Esophagus muscularis mucosa (tissue), 4 donors: Measurements from ENCODE around the gene PICK1. TPM values are rescaled to one million over a fixed set of nuclear protein-coding genes. Genes with fewer than 3 reads are reported as not detected.

Source experiments
- DNase-seq: peaks from one replicate; pipeline ENCODE4 v3.0.0-alpha.2; 2017; ENCODE audit errors: extremely low spot score
- H3K27ac ChIP-seq, 4 donors: fragments of 200-600 bp; sonication (generic); replicated peaks in 1 of 4; 1 replicate in 3 of 4; 2 replicates in 1 of 4; pipeline ENCODE4 v1.5.1; 2016 to 2019; ENCODE audit warnings: mild to moderate bottlenecking in 1 of 4
- H3K27me3 ChIP-seq, 4 donors: fragments of 200-600 bp; sonication (generic); one replicate each; pipeline versions ENCODE4 v1.5.1 to v1.6.0; 2016 to 2019
- H3K36me3 ChIP-seq, 4 donors: fragments of 200-600 bp; sonication (generic); one replicate each; pipeline ENCODE4 v1.5.1; 2016 to 2019
- H3K4me1 ChIP-seq, 4 donors: fragments of 200-600 bp; sonication (generic); one replicate each; pipeline ENCODE4 v1.5.1; 2016 to 2019
- H3K4me3 ChIP-seq, 4 donors: fragments of 200-600 bp; sonication (generic); 1 replicate in 2 of 4; 2 replicates in 2 of 4; pipeline ENCODE4 v1.5.1; 2016 to 2019; ENCODE audit warnings: mild to moderate bottlenecking in 4 of 4, moderate library complexity in 1 of 4
- H3K9me3 ChIP-seq, 4 donors: fragments of 200-600 bp; sonication (generic); 1 replicate in 3 of 4; 2 replicates in 1 of 4; pipeline ENCODE4 v1.5.1; 2016 to 2019
- CTCF ChIP-seq, 3 experiments: fragments of 200-600 bp in 2 of 3; fragments of 450-650 bp in 1 of 3; sonication (generic) in 2 of 3; IDR thresholded peaks; one replicate each; pipeline ENCODE4 v1.5.1; 2017 to 2019; ENCODE audit warnings: antibody characterized with exemption in 3 of 3, mild to moderate bottlenecking in 2 of 3, moderate library complexity in 1 of 3
- EP300 ChIP-seq: sonication (generic); formaldehyde crosslinking; IDR thresholded peaks from one replicate; pipeline ENCODE4 v1.6.1; 2017; ENCODE audit warnings: antibody characterized with exemption
- POLR2A ChIP-seq: fragments of 450-650 bp; IDR thresholded peaks from one replicate; pipeline ENCODE4 v1.6.1; 2017; ENCODE audit warnings: antibody characterized with exemption, moderate library complexity, mild to moderate bottlenecking, low read depth
- POLR2AphosphoS5 ChIP-seq, 2 donors: sonication (generic); formaldehyde crosslinking; IDR thresholded peaks; one replicate each; pipeline ENCODE4 v1.6.1; 2017; ENCODE audit warnings: antibody characterized with exemption in 2 of 2
- WGBS: methylation state at CpG from one replicate; pipeline ENCODE4 v1.1.5; 2018; 5-methylcytosine and 5-hydroxymethylcytosine counted together
- intact Hi-C: fragments of 100-400 bp; cut with DNase I; formaldehyde crosslinking; loops from one replicate; pipeline ENCODE4 v1.15.1; 2023
- total RNA-seq, 4 donors: library from RNA; depleted of rRNA; stranded (reverse); fragments of >200 nt; gene quantifications; one replicate each; pipeline versions ENCODE4 v1.1.0 to v1.2.1, GENCODE V29; 2016

Gene PICK1
- total RNA-seq, 4 donors from 2014 or later = 23.3 to 36.1 (median 31.1) TPM

GRCh38 chr22:38068641-38069371 lies 11.6 kb downstream of the PICK1 start:
- Histone ChIP-seq H3K4me1 (peaks cover 26 to 42% (median 28%) of the 10 kb centered on the region in 4 donors), H3K4me3 (peak overlapping the region in 1 of 4 donors; percentile 18), H3K27me3 (no peaks in the 10 kb centered on the region), H3K36me3 (peaks cover 50 to 94% (median 75%) of the 10 kb centered on the region in 4 donors), H3K27ac (peak overlapping the region; percentile 77 to 88 (median 86)), H3K9me3 (no peaks in the 10 kb centered on the region)
- no peak for TF ChIP-seq CTCF (IDR thresholded peaks at IDR 0.05)
- TF ChIP-seq POLR2AphosphoS5 (IDR thresholded peaks at IDR 0.05) = no peak
- TF ChIP-seq EP300 = no peak
- no peak for TF ChIP-seq POLR2A
- WGBS = 85% methylated on average over 5 of the region's 13 CpGs
- no peak for DNase-seq
- intact Hi-C loops = loop anchor here (5.0 kb wide), 1 partner anchor 38 kb away; no protein-coding TSS in a partner anchor

- Histone ChIP-seq H3K4me1 (peaks cover 26 to 42% (median 28%) of the 10 kb centered on the region in 4 donors), H3K27ac (peak overlapping the region; percentile 77 to 88 (median 86)), H3K4me3 (peak overlapping the region in 1 of 4 donors; percentile 18), H3K36me3 (peaks cover 45 to 98% (median 76%) of the 10 kb centered on the region in 4 donors), H3K27me3 (no peaks in the 10 kb centered on the region), H3K9me3 (no peaks in the 10 kb centered on the region)
- TF ChIP-seq POLR2AphosphoS5 (IDR thresholded peaks at IDR 0.05) (peak; percentile 68 to 75), POLR2A (no peak), EP300 (no peak), CTCF (IDR thresholded peaks at IDR 0.05) (peak; percentile 65 to 78 (median 68))
- DNase-seq = no peak
- WGBS = 60% methylated on average over 19 of the region's 21 CpGs
- intact Hi-C loops = loop anchor here (5.0 kb wide), 1 partner anchor 38 kb away; no protein-coding TSS in a partner anchor
These were observed 12.4 kb downstream of the PICK1 start for GRCh38 chr22:38069372-38070249.

- intact Hi-C loops = no loop called here
- WGBS = 91% methylated on average over 10 of the region's 11 CpGs
- peaks cover 26 to 42% (median 28%) of the 10 kb centered on the region in 4 donors for H3K4me1 ChIP-seq
- no peak for DNase-seq
- no peaks in the 10 kb centered on the region for H3K27me3 ChIP-seq
- TF ChIP-seq POLR2AphosphoS5 (IDR thresholded peaks at IDR 0.05) = no peak
- TF ChIP-seq CTCF (IDR thresholded peaks at IDR 0.05) = no peak
- TF ChIP-seq EP300 = no peak
- no peak for TF ChIP-seq POLR2A
- no peaks in the 10 kb centered on the region for H3K9me3 ChIP-seq
- peak overlapping the region; percentile 77 to 88 (median 86) for H3K27ac ChIP-seq
- no peak overlapping the region for H3K4me3 ChIP-seq
- peaks cover 37 to 98% (median 76%) of the 10 kb centered on the region in 4 donors for H3K36me3 ChIP-seq
These were observed 13.2 kb downstream of the PICK1 start for GRCh38 chr22:38070250-38070921.

GRCh38 chr22:38071421-38072321 lies 14.5 kb downstream of the PICK1 start:
- Histone ChIP-seq H3K36me3 (peaks cover 24 to 95% (median 67%) of the 10 kb centered on the region in 4 donors), H3K4me1 (peaks cover 26 to 39% (median 28%) of the 10 kb centered on the region in 4 donors), H3K9me3 (no peaks in the 10 kb centered on the region), H3K4me3 (no peak overlapping the region), H3K27me3 (no peaks in the 10 kb centered on the region), H3K27ac (no peak overlapping the region)
- 89% methylated on average over 21 of the region's 22 CpGs for WGBS
- TF ChIP-seq POLR2A (no peak), POLR2AphosphoS5 (IDR thresholded peaks at IDR 0.05) (no peak), EP300 (no peak), CTCF (IDR thresholded peaks at IDR 0.05) (no peak)
- intact Hi-C loops = no loop called here
- no peak for DNase-seq
